K562 (cell line): ENCODE results near the gene HSPA1B. TPM values are rescaled to one million over a fixed set of nuclear protein-coding genes. Genes with fewer than 3 reads are reported as not detected.

ENCODE experiments used
- ATAC-seq: fragments of 200-7000 bp; cut with Tn5 transposase; 3 replicates; pipeline ENCODE4 v1.9.1; 2020; ENCODE audit warnings: moderate library complexity
- BruUV-seq: library from RNA; stranded (reverse); fragments of 400-500 nt; replicated peaks from 2 replicates; lab custom pipeline; 2021; lab: Mats Ljungman, UMichigan
- CTCF ChIA-PET: fragments of 300-600 bp; formaldehyde crosslinking; extraction: SDS; loops from one replicate; lab custom pipeline; 2021; ENCODE audit warnings: low intra/inter-chr PET ratio; lab: Yijun Ruan, JAX
- POLR2A ChIA-PET: fragments of 300-600, 350-650 bp; sonication (Branson Sonifier 250); formaldehyde crosslinking; extraction: SDS; loops from one replicate; lab custom pipeline; 2021; ENCODE audit warnings: antibody characterized with exemption, inconsistent platforms; lab: Yijun Ruan, JAX
- DNase-seq, 4 experiments: peaks; one replicate each; pipeline versions ENCODE4 v3.0.0 to v3.0.0-alpha.2; 2011 to 2018; ENCODE audit warnings: low spot score in 3 of 4, mixed read lengths in 3 of 4; ENCODE audit errors: extremely low read depth in 1 of 4
- FAIRE-seq: peaks from 2 replicates; lab custom pipeline; 2011; peaks lifted over from hg19 to GRCh38; lab: Jason Lieb, UNC
- H2AFZ ChIP-seq: 2 replicates; pipeline ENCODE4 v1.6.0; 2011; ENCODE audit warnings: low read depth, low read length, control low read depth, inconsistent platforms
- H3K27ac ChIP-seq: fragments of 200-600 bp; 3 replicates; pipeline ENCODE4 v1.8.0; 2011; ENCODE audit warnings: low read depth, mild to moderate bottlenecking, control low read depth, inconsistent platforms, low read length, moderate library complexity, mixed read lengths; ENCODE audit errors: extremely low read depth
- H3K27me3 ChIP-seq, 2 experiments: fragments of 300-600 bp in 1 of 2; 2 replicates in 1 of 2; 3 replicates in 1 of 2; pipeline versions ENCODE4 v1.6.0 to v1.8.0; 2011; ENCODE audit warnings: inconsistent platforms in 2 of 2, low read length in 2 of 2, mild to moderate bottlenecking in 1 of 2, mixed read lengths in 1 of 2, moderate library complexity in 1 of 2; ENCODE audit not compliant: control insufficient read depth in 2 of 2, insufficient read depth in 2 of 2
- H3K36me3 ChIP-seq: fragments of 300-600 bp; 3 replicates; pipeline ENCODE4 v1.8.0; 2011; ENCODE audit warnings: mild to moderate bottlenecking, low read length, inconsistent platforms; ENCODE audit not compliant: control insufficient read depth, insufficient read depth
- H3K4me1 ChIP-seq, 2 experiments: fragments of 200-600 bp in 1 of 2; replicated peaks in 1 of 2; 2 replicates in 1 of 2; 3 replicates in 1 of 2; pipeline versions ENCODE4 v1.5.1 to v1.8.0; 2011; ENCODE audit warnings: inconsistent platforms in 2 of 2, low read length in 2 of 2, mild to moderate bottlenecking in 1 of 2, mixed read lengths in 1 of 2, moderate library complexity in 1 of 2; ENCODE audit not compliant: control insufficient read depth in 2 of 2, insufficient read depth in 2 of 2
- H3K4me2 ChIP-seq: 2 replicates; pipeline ENCODE4 v1.6.1; 2011; ENCODE audit warnings: low read length, control low read depth, inconsistent platforms, mixed read lengths; ENCODE audit not compliant: insufficient read depth
- H3K4me3 ChIP-seq: fragments of 200-600 bp; sonication (generic), shearing (Covaris generic); 2 replicates; pipeline ENCODE4 v1.5.1; 2016; ENCODE audit warnings: control low read depth, inconsistent platforms
- H3K79me2 ChIP-seq: fragments of 200-600 bp; 3 replicates; pipeline ENCODE4 v1.8.0; 2011; ENCODE audit warnings: low read length, inconsistent platforms; ENCODE audit not compliant: control insufficient read depth, insufficient read depth
- H3K9ac ChIP-seq, 2 experiments: 2 replicates each; pipeline versions ENCODE4 v1.6.0 to v1.6.1; 2011; ENCODE audit warnings: low read depth in 2 of 2, low read length in 2 of 2, control low read depth in 1 of 2, inconsistent platforms in 1 of 2, mild to moderate bottlenecking in 1 of 2, mixed read lengths in 1 of 2; ENCODE audit not compliant: insufficient read depth in 1 of 2
- H3K9me1 ChIP-seq: one replicate; pipeline ENCODE4 v1.6.0; 2011; ENCODE audit warnings: inconsistent platforms, mild to moderate bottlenecking, low read length, moderate library complexity; ENCODE audit not compliant: control insufficient read depth, insufficient read depth
- H3K9me3 ChIP-seq: replicated peaks from 2 replicates; pipeline ENCODE4 v1.5.1; 2011; ENCODE audit warnings: low read depth, low read length, inconsistent platforms; ENCODE audit not compliant: control insufficient read depth, insufficient read depth
- H4K20me1 ChIP-seq: replicated peaks from 2 replicates; pipeline ENCODE4 v1.6.1; 2011; ENCODE audit warnings: low read length, inconsistent platforms, mixed read lengths; ENCODE audit not compliant: control insufficient read depth, insufficient read depth
- ASH1L ChIP-seq: fragments of 450-650 bp; IDR thresholded peaks from 2 replicates; pipeline ENCODE4 v1.6.1; 2018; ENCODE audit warnings: borderline replicate concordance, mild to moderate bottlenecking, low read depth; ENCODE audit not compliant: partially characterized antibody
- FOSL1 ChIP-seq: fragments of 200-800 bp; sonication (Bioruptor generic); conservative IDR thresholded peaks from 2 replicates; pipeline ENCODE4 v1.6.1; 2016; ENCODE audit warnings: missing genetic modification characterization, missing compliant biosample characterization
- NCOA6 ChIP-seq: fragments of 450-650 bp; IDR thresholded peaks from 2 replicates; pipeline ENCODE4 v1.6.1; 2017; ENCODE audit warnings: mild to moderate bottlenecking
- PHTF2 ChIP-seq: fragments of 250-450 bp; sonication (Bioruptor Pico); IDR thresholded peaks from 2 replicates; pipeline ENCODE4 v1.5.0; 2021; ENCODE audit warnings: mild to moderate bottlenecking
- POLR2AphosphoS5 ChIP-seq: IDR thresholded peaks from 2 replicates; pipeline ENCODE4 v1.6.1; 2011; ENCODE audit warnings: mild to moderate bottlenecking, low read depth, low read length, moderate library complexity; ENCODE audit not compliant: control insufficient read depth, insufficient read depth
- SAFB ChIP-seq: fragments of 200-400 bp; formaldehyde crosslinking; IDR thresholded peaks from 2 replicates; pipeline ENCODE4 v1.6.1; 2017; ENCODE audit warnings: low read depth, low read length, borderline replicate concordance
- TCF7 ChIP-seq: sonication (generic); IDR thresholded peaks from 2 replicates; pipeline ENCODE4 v1.6.1; 2016; ENCODE audit warnings: antibody characterized with exemption, borderline replicate concordance
- TFAM ChIP-seq: fragments of 250-450 bp; sonication (Bioruptor Pico); conservative IDR thresholded peaks from 2 replicates; pipeline ENCODE4 v1.5.0; 2021; ENCODE audit warnings: mild to moderate bottlenecking, moderate library complexity
- WGBS: fragments of 100-300 bp; shearing (Covaris generic); methylation state at CpG from one replicate; pipeline ENCODE4 v1.1.6; 2016; ENCODE audit warnings: low coverage, mixed read lengths; ENCODE audit not compliant: insufficient coverage; ENCODE audit errors: missing lambda C conversion rate; 5-methylcytosine and 5-hydroxymethylcytosine counted together
- in situ Hi-C: fragments of 300-500 bp; cut with MboI; formaldehyde crosslinking; loops from 4 replicates; pipeline ENCODE4 v1.15.0; 2018; ENCODE audit warnings: inconsistent platforms, mixed read lengths
- intact Hi-C: fragments of 100-400 bp; cut with micrococcal nuclease; formaldehyde crosslinking; loops from 2 replicates; pipeline ENCODE4 v1.14.2; 2022
- polyA plus RNA-seq, 8 experiments: library from polyadenylated mRNA; depleted of rRNA in 4 of 8; stranded (reverse) in 5 of 8; unstranded in 3 of 8; fragments of >200 nt; fragmentation: Nextera tagmentation in 2 of 8; fragmentation: Illumina TruSeq in 1 of 8; extraction: Ambion mirVana in 2 of 8; extraction: Trizol in 1 of 8; gene quantifications; 2 replicates each; pipeline versions ENCODE4 v1.2.1 to v1.2.3, GENCODE V29; 2011 to 2014; ENCODE audit warnings: inconsistent platforms in 1 of 8, missing spikeins in 1 of 8
- total RNA-seq, 7 experiments: library from RNA; depleted of rRNA in 6 of 7; stranded (reverse); fragments of >200 nt in 6 of 7; fragmentation: Illumina TruSeq in 2 of 7; extraction: Trizol in 2 of 7; gene quantifications; 2 replicates each; pipeline versions ENCODE4 v1.2.1 to v1.2.3, GENCODE V29; 2011 to 2021; ENCODE audit warnings: low replicate concordance in 1 of 7
- TF ChIP-seq, protein P1 (sequence below): fragments of 450-650 bp; IDR thresholded peaks from 2 replicates; pipeline ENCODE4 v1.6.1; 2018; ENCODE audit not compliant: partially characterized antibody
- TF ChIP-seq, protein P2 (sequence below), 2 experiments: fragments of 450-650 bp in 1 of 2; IDR thresholded peaks; 2 replicates each; pipeline ENCODE4 v1.6.1; 2011 to 2017; ENCODE audit warnings: low read depth in 2 of 2, antibody characterized with exemption in 1 of 2, borderline replicate concordance in 1 of 2, low read length in 1 of 2, mild to moderate bottlenecking in 1 of 2, mixed read lengths in 1 of 2; ENCODE audit not compliant: control insufficient read depth in 1 of 2
- TF ChIP-seq, protein P3 (sequence below): sonication (generic); formaldehyde crosslinking; IDR thresholded peaks from 2 replicates; pipeline ENCODE4 v1.9.0; 2022; ENCODE audit warnings: mild to moderate bottlenecking, missing genetic modification reagents

HSPA1B gene
- total and polyA plus RNA-seq, 9 of the 15 experiments (the other 6 are each of a cell fraction or from before 2014, with no cell fraction given) = 0.27 to 227 (median 51.2) TPM

DNA sequence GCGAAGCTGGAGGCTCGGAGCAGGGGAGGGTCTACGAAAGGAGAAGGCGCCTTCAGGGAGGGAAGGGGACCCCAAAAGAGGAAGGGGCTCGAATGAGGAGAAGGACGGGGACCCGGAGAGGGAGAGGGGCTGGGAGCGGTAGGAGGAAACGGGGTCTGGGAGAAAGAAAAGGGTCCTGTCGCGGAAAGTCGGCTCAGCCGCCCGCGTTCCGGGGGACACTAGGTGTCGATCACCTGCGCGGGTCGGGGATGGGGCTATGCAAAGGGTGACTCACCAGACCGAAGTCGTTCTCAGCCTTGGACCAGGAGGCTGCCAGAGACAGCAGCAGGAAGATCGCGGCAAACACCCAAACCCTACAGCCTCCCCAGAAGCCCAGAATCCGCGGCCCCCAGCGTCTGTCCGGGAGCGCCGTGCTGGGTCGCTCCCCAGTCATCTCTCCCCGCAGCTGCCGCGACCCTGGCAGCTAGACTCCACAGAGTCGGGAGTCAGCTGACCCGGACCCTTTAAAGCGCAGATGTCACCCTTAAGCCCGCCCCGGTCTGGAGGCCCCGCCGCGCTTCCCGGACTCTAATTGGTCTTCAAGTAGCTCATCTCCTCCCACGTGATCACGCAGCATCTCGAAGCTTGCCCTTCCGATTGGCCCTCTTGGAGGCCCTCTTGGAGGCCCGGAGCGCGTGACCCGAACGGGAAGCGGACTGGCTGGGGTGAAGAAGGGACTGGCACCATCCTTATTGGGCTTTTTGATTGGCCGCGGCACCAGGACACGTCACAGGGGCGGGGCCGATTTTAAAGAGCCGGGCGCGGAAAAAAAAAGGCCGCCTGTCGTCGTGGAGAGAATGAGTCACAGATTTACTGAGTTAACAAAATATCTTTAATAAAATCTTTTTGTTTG is 35.1 kb downstream of the HSPA1B start, which contains the start of gene NEU1:
Gene NEU1, minus strand, starts transcription at position 478 of the 892 bp plus-strand sequence. Its CDS starts 45 bp downstream, at position 433.
- DNase-seq (peak; percentile 100), ATAC-seq (peak; percentile 98), FAIRE-seq (peak; percentile 100)
- ChIA-PET POLR2A (interaction anchor here (0.5 to 4.3 kb wide), 35 partner anchors 10 to 264 kb away, joined by 3 to 123 read pairs (median 5); partner anchors contain the start of genes ABHD16A, BAG6, C6orf47 and CSNK2B), CTCF (interaction anchor here (0.6 to 1.1 kb wide), 2 partner anchors 182 to 253 kb away, joined by 3 to 5 read pairs; partner anchors contain the start of gene LY6G5C)
- Histone ChIP-seq H3K36me3 (peaks cover 49% of the 10 kb centered on the region; the same call in 2 of the 3 replicates), H3K4me1 (peaks cover 13 to 43% of the 10 kb centered on the region in 2 experiments; a peak in 4 of 5 replicates), H3K9me3 (no peaks in the 10 kb centered on the region), H3K27me3 (no peaks in the 10 kb centered on the region), H3K79me2 (peaks cover 24% of the 10 kb centered on the region), H4K20me1 (no peaks in the 10 kb centered on the region), H3K4me2 (peak within 1 kb of the TSS; percentile 85), H3K4me3 (peak within 1 kb of the TSS; percentile 62), H3K27ac (peak within 1 kb of the TSS; percentile 73), H3K9ac (peak within 1 kb of the TSS; percentile 73 to 95), H2AFZ (peak within 1 kb of the TSS; percentile 90), H3K9me1 (peaks cover 9% of the 10 kb centered on the region)
- in situ Hi-C loops = loop anchor here (5.0 kb wide), 1 partner anchor 200 kb away; the partner anchor contains the start of genes C6orf47 and GPANK1
- no TSS peak for BruUV-seq
- intact Hi-C loops = loop anchor here (1.0 to 2.0 kb wide), 6 partner anchors 28 to 315 kb away; partner anchors contain the start of genes BAG6, LY6G5C and NFKBIL1
- WGBS = under 1% methylated on average over 64 of the region's 64 CpGs
- TF ChIP-seq FOSL1 (peak; percentile 99), ASH1L (peak; percentile 71), TCF7 (0 out of 2 replicates have a peak, but pooled peaks have one; percentile 49), SAFB (no peak; the same call in 1 of the 2 replicates), POLR2AphosphoS5 (peak; percentile 77), TFAM (CRISPR knock-in tag) (no peak), NCOA6 (no peak), PHTF2 (CRISPR knock-in tag) (no peak)
- TF ChIP-seq, protein P1, sequence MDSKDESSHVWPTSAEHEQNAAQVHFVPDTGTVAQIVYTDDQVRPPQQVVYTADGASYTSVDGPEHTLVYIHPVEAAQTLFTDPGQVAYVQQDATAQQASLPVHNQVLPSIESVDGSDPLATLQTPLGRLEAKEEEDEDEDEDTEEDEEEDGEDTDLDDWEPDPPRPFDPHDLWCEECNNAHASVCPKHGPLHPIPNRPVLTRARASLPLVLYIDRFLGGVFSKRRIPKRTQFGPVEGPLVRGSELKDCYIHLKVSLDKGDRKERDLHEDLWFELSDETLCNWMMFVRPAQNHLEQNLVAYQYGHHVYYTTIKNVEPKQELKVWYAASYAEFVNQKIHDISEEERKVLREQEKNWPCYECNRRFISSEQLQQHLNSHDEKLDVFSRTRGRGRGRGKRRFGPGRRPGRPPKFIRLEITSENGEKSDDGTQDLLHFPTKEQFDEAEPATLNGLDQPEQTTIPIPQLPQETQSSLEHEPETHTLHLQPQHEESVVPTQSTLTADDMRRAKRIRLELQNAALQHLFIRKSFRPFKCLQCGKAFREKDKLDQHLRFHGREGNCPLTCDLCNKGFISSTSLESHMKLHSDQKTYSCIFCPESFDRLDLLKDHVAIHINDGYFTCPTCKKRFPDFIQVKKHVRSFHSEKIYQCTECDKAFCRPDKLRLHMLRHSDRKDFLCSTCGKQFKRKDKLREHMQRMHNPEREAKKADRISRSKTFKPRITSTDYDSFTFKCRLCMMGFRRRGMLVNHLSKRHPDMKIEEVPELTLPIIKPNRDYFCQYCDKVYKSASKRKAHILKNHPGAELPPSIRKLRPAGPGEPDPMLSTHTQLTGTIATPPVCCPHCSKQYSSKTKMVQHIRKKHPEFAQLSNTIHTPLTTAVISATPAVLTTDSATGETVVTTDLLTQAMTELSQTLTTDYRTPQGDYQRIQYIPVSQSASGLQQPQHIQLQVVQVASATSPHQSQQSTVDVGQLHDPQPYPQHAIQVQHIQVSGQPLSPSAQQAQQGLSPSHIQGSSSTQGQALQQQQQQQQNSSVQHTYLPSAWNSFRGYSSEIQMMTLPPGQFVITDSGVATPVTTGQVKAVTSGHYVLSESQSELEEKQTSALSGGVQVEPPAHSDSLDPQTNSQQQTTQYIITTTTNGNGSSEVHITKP = no peak
- TF ChIP-seq, protein P2, sequence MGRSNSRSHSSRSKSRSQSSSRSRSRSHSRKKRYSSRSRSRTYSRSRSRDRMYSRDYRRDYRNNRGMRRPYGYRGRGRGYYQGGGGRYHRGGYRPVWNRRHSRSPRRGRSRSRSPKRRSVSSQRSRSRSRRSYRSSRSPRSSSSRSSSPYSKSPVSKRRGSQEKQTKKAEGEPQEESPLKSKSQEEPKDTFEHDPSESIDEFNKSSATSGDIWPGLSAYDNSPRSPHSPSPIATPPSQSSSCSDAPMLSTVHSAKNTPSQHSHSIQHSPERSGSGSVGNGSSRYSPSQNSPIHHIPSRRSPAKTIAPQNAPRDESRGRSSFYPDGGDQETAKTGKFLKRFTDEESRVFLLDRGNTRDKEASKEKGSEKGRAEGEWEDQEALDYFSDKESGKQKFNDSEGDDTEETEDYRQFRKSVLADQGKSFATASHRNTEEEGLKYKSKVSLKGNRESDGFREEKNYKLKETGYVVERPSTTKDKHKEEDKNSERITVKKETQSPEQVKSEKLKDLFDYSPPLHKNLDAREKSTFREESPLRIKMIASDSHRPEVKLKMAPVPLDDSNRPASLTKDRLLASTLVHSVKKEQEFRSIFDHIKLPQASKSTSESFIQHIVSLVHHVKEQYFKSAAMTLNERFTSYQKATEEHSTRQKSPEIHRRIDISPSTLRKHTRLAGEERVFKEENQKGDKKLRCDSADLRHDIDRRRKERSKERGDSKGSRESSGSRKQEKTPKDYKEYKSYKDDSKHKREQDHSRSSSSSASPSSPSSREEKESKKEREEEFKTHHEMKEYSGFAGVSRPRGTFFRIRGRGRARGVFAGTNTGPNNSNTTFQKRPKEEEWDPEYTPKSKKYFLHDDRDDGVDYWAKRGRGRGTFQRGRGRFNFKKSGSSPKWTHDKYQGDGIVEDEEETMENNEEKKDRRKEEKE (IDR thresholded peaks at IDR 0.05; ENCODE audit: borderline replicate concordance in 1 of 2, control insufficient read depth in 1 of 2, low read depth in 2 of 2, low read length in 1 of 2) = no peak
- TF ChIP-seq, protein P3, sequence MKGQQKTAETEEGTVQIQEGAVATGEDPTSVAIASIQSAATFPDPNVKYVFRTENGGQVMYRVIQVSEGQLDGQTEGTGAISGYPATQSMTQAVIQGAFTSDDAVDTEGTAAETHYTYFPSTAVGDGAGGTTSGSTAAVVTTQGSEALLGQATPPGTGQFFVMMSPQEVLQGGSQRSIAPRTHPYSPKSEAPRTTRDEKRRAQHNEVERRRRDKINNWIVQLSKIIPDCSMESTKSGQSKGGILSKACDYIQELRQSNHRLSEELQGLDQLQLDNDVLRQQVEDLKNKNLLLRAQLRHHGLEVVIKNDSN (CRISPR knock-in tag) = peak; percentile 99
